K562 (cell line): ENCODE data around the gene SARS1. TPM values are rescaled to one million over a fixed set of nuclear protein-coding genes. Genes with fewer than 3 reads are reported as not detected.
A peak's percentile ranks its signal among the peaks of the same experiment; 100 is the strongest.

ENCODE experiments used
- ATF6 ChIP-seq: sonication (generic); formaldehyde crosslinking; IDR thresholded peaks from 2 replicates; pipeline ENCODE4 v1.4.0; 2020; ENCODE audit warnings: mild to moderate bottlenecking, missing genetic modification reagents
- BHLHE40 ChIP-seq: IDR thresholded peaks from 2 replicates; pipeline ENCODE4 v1.6.1; 2011; ENCODE audit warnings: low read length, improper control_type of control experiment
- CCNT2 ChIP-seq: IDR thresholded peaks from 2 replicates; pipeline ENCODE4 v1.6.1; 2011; ENCODE audit warnings: borderline replicate concordance, low read depth, mild to moderate bottlenecking, moderate library complexity, mixed read lengths, low read length; ENCODE audit not compliant: insufficient read length; ENCODE audit errors: extremely low read depth
- CHCHD3 ChIP-seq: fragments of 250-450 bp; sonication (Bioruptor Pico); IDR thresholded peaks from 2 replicates; pipeline ENCODE4 v2.1.2; 2022; ENCODE audit warnings: mild to moderate bottlenecking
- EWSR1 ChIP-seq: fragments of 450-650 bp; IDR thresholded peaks from 2 replicates; pipeline ENCODE4 v1.6.1; 2018; ENCODE audit warnings: borderline replicate concordance, mild to moderate bottlenecking, low read depth, moderate library complexity; ENCODE audit not compliant: partially characterized antibody
- FOSL1 ChIP-seq: fragments of 200-800 bp; sonication (Bioruptor generic); conservative IDR thresholded peaks from 2 replicates; pipeline ENCODE4 v1.6.1; 2016; ENCODE audit warnings: missing genetic modification characterization, missing compliant biosample characterization
- L3MBTL2 ChIP-seq: fragments of 450-650 bp; IDR thresholded peaks from 2 replicates; pipeline ENCODE4 v1.6.1; 2016; ENCODE audit warnings: mild to moderate bottlenecking, moderate library complexity
- LARP7 ChIP-seq: fragments of 450-650 bp; IDR thresholded peaks from 2 replicates; pipeline ENCODE4 v1.6.1; 2016
- NCOA2 ChIP-seq, 2 experiments: fragments of 450-650 bp; IDR thresholded peaks; 2 replicates each; pipeline ENCODE4 v1.6.1; 2018; ENCODE audit warnings: mild to moderate bottlenecking in 2 of 2, moderate library complexity in 1 of 2; ENCODE audit not compliant: partially characterized antibody in 2 of 2
- PHTF2 ChIP-seq: fragments of 250-450 bp; sonication (Bioruptor Pico); IDR thresholded peaks from 2 replicates; pipeline ENCODE4 v1.5.0; 2021; ENCODE audit warnings: mild to moderate bottlenecking
- SAFB2 ChIP-seq: fragments of 200-400 bp; formaldehyde crosslinking; IDR thresholded peaks from 2 replicates; pipeline ENCODE4 v1.6.1; 2018; ENCODE audit warnings: borderline replicate concordance, low read length, low read depth, moderate library complexity; ENCODE audit not compliant: severe bottlenecking
- ZBTB26 ChIP-seq: fragments of 450-650 bp; formaldehyde crosslinking; IDR thresholded peaks from 2 replicates; pipeline ENCODE4 v1.4.0; 2022; ENCODE audit warnings: missing genetic modification characterization
- ZHX1 ChIP-seq: fragments of 150-350 bp; conservative IDR thresholded peaks from 2 replicates; pipeline ENCODE4 v1.6.1; 2014; ENCODE audit warnings: low read length
- ZNF124 ChIP-seq: sonication (generic); formaldehyde crosslinking; IDR thresholded peaks from 2 replicates; pipeline ENCODE4 v1.8.1; 2022; ENCODE audit warnings: missing genetic modification reagents
- ZNF507 ChIP-seq: conservative IDR thresholded peaks from 2 replicates; pipeline ENCODE4 v1.6.1; 2017; ENCODE audit warnings: missing genetic modification characterization, missing compliant biosample characterization
- ZSCAN29 ChIP-seq: fragments of 450-650 bp; IDR thresholded peaks from 2 replicates; pipeline ENCODE4 v1.6.1; 2017
- polyA plus RNA-seq, 8 experiments: library from polyadenylated mRNA; depleted of rRNA in 4 of 8; stranded (reverse) in 5 of 8; unstranded in 3 of 8; fragments of >200 nt; fragmentation: Nextera tagmentation in 2 of 8; fragmentation: Illumina TruSeq in 1 of 8; extraction: Ambion mirVana in 2 of 8; extraction: Trizol in 1 of 8; gene quantifications; 2 replicates each; pipeline versions ENCODE4 v1.2.1 to v1.2.3, GENCODE V29; 2011 to 2014; ENCODE audit warnings: inconsistent platforms in 1 of 8, missing spikeins in 1 of 8
- total RNA-seq, 7 experiments: library from RNA; depleted of rRNA in 6 of 7; stranded (reverse); fragments of >200 nt in 6 of 7; fragmentation: Illumina TruSeq in 2 of 7; extraction: Trizol in 2 of 7; gene quantifications; 2 replicates each; pipeline versions ENCODE4 v1.2.1 to v1.2.3, GENCODE V29; 2011 to 2021; ENCODE audit warnings: low replicate concordance in 1 of 7
- TF ChIP-seq, protein P1 (sequence below): fragments of 450-650 bp; formaldehyde crosslinking; IDR thresholded peaks from 2 replicates; pipeline ENCODE4 v1.4.0; 2020; ENCODE audit warnings: mild to moderate bottlenecking, moderate library complexity
- TF ChIP-seq, protein P2 (sequence below): fragments of 450-650 bp; IDR thresholded peaks from 2 replicates; pipeline ENCODE4 v1.6.1; 2018; ENCODE audit warnings: mild to moderate bottlenecking, low read depth; ENCODE audit not compliant: partially characterized antibody

SARS1 gene
- total and polyA plus RNA-seq, 9 of the 15 experiments (the other 6 are each of a cell fraction or from before 2014, with no cell fraction given): 221 to 623 (median 254) TPM

DNA sequence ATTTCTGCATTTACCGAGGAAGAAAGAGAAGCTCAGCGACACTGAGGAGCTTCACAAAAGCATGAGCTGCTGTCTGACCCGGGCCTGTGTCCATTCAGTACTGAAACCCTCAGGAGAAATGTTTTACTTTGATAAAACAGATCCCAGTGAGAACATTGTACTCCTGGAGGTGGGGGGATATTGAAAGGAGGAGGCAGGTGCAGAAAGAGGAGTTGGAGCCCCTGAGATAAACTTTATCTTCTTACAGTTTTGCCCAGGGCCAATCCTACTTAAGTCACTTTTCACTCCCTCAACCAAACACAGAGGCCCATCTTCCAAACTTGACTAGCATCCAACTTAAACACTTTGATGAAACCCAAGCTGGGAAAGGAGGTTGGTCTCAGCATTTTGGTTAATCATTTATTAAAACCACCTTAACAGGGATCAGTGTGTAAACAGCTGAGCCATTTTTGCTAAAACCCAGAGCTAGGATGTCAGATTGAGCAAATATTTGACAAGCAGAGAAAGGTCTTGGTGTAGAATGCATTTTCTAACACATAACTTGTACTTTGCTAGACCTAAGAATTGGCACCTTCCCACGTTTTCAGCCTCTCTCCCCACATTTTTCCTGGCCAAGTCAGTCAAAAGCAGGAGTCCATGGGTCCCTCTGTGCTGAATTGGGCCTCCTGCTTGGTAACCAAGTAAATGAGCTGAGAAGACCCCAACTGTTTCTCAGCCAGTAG is 32.5 kb upstream of the SARS1 start (continued):
- TF ChIP-seq ATF6 (CRISPR knock-in tag) (no peak), ZBTB26 (CRISPR knock-in tag) (no peak), CHCHD3 (CRISPR knock-in tag) (no peak), LARP7 (no peak), CCNT2 (no peak), BHLHE40 (peak; percentile 55; the same call in 1 of the 2 replicates), ZNF124 (CRISPR knock-in tag) (no peak), ZSCAN29 (no peak), L3MBTL2 (no peak), ZNF507 (no peak), FOSL1 (tag) (no peak), ZHX1 (no peak), NCOA2 (IDR thresholded peaks at IDR 0.05; ENCODE audit: partially characterized antibody in 2 of 2) (no peak), PHTF2 (CRISPR knock-in tag) (no peak), EWSR1 (no peak), SAFB2 (no peak)
- TF ChIP-seq, protein P1, sequence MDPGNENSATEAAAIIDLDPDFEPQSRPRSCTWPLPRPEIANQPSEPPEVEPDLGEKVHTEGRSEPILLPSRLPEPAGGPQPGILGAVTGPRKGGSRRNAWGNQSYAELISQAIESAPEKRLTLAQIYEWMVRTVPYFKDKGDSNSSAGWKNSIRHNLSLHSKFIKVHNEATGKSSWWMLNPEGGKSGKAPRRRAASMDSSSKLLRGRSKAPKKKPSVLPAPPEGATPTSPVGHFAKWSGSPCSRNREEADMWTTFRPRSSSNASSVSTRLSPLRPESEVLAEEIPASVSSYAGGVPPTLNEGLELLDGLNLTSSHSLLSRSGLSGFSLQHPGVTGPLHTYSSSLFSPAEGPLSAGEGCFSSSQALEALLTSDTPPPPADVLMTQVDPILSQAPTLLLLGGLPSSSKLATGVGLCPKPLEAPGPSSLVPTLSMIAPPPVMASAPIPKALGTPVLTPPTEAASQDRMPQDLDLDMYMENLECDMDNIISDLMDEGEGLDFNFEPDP (CRISPR knock-in tag): no peak
- TF ChIP-seq, protein P2, sequence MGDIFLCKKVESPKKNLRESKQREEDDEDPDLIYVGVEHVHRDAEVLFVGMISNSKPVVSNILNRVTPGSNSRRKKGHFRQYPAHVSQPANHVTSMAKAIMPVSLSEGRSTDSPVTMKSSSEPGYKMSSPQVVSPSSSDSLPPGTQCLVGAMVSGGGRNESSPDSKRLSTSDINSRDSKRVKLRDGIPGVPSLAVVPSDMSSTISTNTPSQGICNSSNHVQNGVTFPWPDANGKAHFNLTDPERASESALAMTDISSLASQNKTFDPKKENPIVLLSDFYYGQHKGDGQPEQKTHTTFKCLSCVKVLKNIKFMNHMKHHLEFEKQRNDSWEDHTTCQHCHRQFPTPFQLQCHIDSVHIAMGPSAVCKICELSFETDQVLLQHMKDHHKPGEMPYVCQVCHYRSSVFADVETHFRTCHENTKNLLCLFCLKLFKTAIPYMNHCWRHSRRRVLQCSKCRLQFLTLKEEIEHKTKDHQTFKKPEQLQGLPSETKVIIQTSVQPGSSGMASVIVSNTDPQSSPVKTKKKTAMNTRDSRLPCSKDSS: no peak
